ENCODE data around the gene MT1E. TPM values are rescaled to one million over a fixed set of nuclear protein-coding genes. Genes with fewer than 3 reads are reported as not detected.
"Not testable (repeated sequence)": the region's sequence is repeated elsewhere in the genome, so short reads cannot be mapped to it uniquely, and the experiment has no call there.

Gene MT1E
- total RNA-seq, 1 donor from 2014 or later, result 137 TPM

GRCh38 chr16:56645838-56646237 is 20.3 kb downstream of the MT1E start:
- DNase-seq (ENCODE audit: low spot score), result no peak

DNA sequence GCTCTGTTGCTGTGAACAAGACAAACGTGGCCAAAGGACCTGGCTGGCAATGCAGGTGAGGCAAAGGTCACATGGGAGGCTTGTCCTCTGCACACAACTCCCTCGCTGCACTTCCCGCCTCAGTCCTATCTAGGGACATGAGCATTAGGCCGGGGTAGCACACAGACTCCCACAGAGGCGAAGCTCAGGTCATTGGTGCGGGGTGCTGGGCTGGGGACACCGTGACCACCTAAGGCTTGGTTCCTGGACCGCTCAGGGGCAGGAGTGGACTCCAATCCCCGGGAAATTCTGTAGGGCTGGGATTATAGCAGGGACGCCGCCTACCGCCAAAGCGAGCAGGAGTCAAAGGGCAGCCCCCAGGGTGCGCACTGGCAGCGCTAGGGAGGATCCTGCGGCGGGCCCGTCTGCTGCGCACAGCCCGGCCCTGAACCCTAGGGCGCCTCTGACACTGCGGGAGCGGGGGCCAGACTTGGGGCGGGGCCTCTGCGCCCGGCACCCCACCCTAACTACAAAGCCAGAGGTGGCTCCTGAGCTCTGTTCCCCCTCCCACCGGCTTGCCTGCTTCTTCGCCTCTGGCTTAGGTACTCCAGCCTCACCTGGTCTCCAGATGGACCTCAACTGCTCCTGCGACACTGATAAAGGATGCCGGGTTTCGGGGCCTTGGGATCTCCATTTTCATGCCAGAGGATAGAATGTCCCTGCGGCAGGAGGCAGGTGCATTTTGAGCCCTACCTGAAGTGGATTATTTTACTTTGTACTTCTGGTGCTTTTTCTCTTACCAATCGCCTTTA is 22.3 kb downstream of the MT1E start:
- no peak for DNase-seq (ENCODE audit: low spot score)

GRCh38 chr16:56649271-56649670 is 23.7 kb downstream of the MT1E start:
- no peak for DNase-seq (ENCODE audit: low spot score)

GRCh38 chr16:56649820-56650219 is 24.2 kb downstream of the MT1E start:
- no peak for DNase-seq (ENCODE audit: low spot score)

- no peak for DNase-seq (ENCODE audit: low spot score)
These were observed 26.0 kb downstream of the MT1E start, which contains the start of gene MT1B for GRCh38 chr16:56651586-56651985. TSS of gene MT1B (plus strand) at chr16:56651886. CDS start at chr16:56651954, 68 bp downstream.

DNA sequence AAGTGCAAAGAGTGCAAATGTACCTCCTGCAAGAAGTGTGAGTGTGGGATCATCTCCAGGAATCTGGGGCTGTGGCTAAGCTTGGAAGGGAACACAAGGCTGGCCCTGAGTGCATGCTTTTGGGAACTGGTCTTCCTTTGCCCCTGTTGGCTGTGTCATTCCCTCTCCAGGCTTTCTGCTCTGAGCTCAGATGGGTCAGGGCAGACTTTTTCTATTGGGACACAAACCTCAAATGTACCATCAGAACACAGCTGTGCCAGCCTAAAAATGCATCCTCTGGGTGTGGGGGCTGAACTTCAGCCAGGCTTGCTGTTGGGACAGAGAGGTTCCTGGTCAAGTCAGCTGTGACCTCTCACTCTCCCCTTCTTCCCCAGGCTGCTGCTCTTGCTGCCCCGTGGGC is 27.0 kb downstream of the MT1E start:
- DNase-seq (ENCODE audit: low spot score), result no peak

DNA sequence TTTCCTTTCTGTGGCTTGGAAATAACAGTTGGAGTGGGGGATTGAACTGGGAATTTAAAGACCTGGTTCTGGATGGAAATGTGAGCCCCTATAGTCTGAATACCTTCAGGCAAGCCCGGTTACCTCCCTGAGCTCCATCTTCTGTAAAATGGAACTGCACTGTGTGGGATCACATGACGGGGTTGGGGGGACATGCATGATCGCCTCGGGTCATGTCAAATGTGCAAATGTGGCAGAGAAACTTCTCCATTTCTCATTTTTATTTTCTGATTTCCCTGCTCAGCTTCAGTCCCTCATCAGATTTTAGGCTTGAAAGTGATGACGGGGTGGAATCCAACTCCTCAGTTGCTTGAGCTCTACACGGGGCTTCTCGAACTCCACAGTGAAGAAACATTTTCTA is 27.6 kb downstream of the MT1E start:
- DNase-seq (ENCODE audit: low spot score), result no peak

DNA sequence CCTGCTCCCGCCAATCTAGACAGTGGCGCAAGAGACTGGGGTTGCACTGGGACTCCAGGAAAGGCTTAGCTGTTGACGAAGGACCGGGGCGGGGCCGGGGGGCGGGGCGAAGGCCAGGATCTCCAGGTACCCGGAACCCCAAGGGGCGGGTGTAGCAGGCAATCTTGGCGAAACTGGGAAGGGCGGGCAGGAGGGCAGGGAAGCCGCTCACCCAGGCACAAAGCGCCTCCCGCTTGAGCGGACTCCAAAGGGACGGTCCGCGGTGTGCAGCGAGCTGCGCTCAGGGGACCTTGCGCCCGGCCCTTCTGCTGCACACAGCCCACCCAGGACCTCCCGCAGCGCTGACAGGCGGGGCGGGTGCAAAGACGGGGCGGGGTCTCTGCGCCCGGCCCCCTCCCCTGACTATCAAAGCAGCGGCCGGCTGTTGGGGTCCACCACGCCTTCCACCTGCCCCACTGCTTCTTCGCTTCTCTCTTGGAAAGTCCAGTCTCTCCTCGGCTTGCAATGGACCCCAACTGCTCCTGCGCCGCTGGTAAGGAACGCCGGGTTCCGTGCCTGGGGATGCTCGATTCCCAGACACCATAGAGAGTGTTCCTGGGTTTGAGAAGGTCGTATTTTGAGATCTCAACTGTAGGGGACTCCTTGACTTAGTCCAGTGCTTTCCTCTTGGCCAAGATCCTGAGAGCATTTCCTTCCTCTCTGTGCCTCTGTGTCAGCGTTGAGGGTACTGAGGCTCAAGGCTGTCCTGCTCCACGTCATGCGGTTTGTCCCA is 32.2 kb downstream of the MT1E start, which contains the start of gene MT1F:
Gene MT1F, plus strand, starts transcription at position 405 of the 772 bp plus-strand sequence. Its CDS starts 100 bp downstream, at position 505.
- peak; percentile 90 for DNase-seq (ENCODE audit: low spot score)

DNA sequence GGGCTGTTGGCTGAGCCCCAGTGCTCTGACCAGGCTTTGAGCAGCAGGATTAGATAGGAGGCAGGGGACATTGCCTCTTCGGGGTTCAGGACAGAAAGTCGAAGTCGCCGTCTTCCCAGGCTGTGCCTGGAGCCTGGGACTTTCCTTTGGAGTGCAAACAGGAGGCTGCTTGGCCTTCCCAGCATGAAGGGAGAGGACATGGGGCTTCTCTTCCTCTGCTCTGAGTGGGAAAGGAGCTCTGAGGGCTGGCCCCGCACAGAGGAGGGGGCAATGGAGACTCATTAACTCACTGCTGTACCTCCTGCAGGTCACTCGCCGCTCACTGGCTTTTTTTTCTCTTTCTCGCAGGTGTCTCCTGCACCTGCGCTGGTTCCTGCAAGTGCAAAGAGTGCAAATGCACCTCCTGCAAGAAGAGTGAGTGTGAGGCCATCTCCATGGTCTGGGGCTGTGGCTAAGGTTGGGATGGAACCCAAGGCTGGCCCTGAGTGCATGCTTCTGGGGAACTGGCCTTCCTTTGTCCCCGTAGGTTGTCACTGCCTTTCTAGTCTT is 32.8 kb downstream of the MT1E start:
- no peak for DNase-seq (ENCODE audit: low spot score)

GRCh38 chr16:56662357-56663354 is 37.1 kb downstream of the MT1E start:
- no peak for DNase-seq (ENCODE audit: low spot score)

- DNase-seq (ENCODE audit: low spot score), result no peak
These were observed 38.9 kb downstream of the MT1E start for GRCh38 chr16:56664506-56664905.

DNA sequence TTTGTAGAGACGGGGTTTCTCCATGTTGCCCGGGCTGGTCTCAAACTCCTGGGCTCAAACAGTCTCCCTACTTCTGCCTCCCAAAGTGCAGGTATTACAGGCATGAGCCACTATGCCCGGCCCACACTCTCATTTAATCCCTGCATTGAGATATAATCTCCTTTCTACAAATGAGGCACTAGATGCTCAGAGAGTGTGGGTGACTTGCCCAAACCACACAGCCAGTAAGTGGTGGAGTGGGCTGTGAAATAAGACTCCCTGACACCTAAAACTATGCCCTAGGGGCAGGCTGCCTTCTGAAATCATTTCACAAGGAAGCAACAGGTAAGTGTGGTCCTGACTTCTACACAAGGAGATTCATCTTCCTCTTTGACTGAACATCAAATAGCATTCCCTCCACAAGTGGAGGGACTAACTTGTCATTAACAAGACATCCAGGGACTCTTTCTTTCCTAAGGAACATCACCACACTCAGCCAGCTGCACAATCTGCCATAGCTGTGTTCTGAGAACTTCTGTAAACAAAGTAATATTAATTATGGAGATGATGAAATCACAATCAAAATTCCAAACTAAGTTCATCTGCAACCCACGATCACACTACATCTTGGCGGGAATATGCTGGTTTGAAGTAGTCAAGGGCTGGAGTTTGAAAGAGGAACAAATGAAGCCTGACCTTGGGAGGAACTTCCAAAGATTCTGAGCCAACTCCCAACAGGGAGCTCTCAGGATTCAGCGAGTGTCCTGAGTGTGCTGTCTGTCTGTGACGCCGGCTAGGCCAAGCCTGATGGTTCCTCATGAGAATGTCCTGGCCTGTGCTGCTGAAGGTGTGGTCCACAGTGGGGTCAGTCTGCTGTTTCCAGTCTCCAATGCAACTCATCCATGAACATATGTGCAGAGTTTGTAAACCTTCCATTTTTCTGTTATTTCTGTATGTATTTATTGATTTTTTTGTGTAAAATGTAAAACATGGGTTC is 40.0 kb downstream of the MT1E start:
- not testable (repeated sequence) for DNase-seq (ENCODE audit: low spot score)

GRCh38 chr16:56667581-56668571 is 42.3 kb downstream of the MT1E start, which contains the start of gene MT1G:
TSS of gene MT1G (minus strand) at chr16:56668065. CDS start at chr16:56667993, 72 bp downstream.
- peak; percentile 42 for DNase-seq (ENCODE audit: low spot score)

DNA sequence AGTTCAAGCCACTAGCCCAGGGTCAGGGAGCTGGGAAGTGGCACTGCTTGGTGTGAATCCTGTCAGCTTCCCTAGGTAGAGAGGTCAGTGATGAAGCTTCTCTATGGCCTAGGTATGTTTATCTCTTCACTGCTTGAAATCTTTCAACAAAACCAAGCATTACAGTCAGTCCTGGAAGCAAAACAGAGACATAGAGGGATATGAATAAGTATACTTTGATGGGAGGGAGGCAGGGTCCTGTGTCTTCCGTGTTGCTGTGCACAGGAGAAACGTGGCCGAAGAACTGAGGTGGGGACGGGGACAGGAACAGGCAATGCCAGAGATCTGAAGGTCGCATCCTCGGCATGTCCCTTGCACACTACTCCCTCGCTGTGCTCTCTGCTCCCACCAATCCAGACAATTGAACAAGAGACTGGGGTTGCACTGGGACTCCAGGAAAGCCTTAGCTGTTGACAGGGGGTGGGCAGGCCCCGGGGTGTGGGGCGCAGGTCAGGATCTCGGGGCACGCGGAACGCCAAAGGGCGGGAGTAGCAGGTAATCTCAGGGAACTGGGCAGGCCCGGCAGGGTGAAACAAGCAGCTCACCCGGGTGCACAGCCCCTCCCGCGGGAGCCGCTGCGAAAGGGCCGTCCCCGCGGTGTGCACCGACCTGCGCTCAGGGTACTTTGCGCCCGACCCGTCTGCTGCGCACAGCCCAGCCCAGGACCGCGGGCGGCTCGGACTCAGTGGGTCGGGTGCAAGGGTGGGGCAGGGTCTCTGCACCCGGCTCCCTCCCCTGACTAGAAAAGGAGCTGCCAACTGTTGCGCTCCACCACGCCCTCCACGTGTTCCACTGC is 43.6 kb downstream of the MT1E start, which contains the start of gene MT1H:
Gene MT1H, plus strand, starts transcription at position 810 of the 835 bp plus-strand sequence. CDS start 71 bp downstream, outside the sequence.
- DNase-seq (ENCODE audit: low spot score), result no peak

GRCh38 chr16:56669840-56670619 is 44.4 kb downstream of the MT1E start:
- no peak for DNase-seq (ENCODE audit: low spot score)

DNA sequence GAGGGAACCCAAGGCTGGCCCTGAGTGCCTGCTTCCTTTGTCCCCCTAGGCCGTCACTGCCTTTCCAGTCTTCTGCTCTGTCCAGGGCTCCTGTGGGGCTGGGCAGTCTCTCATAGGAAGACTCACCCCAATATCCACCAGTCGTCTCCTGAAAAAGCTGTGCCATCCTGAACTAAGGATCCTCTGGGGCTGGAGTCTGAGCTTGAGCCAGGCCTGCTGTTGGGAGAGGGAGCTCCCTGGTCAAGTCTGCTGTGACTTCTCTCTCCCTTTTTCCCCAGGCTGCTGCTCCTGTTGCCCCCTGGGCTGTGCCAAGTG is 45.0 kb downstream of the MT1E start:
- DNase-seq (ENCODE audit: low spot score), result no peak

- DNase-seq (ENCODE audit: low spot score), result not testable (repeated sequence)
These were observed 46.1 kb downstream of the MT1E start for GRCh38 chr16:56671691-56672090.
